OCI-M2 (cell line): ENCODE data around the gene MYO16.

ENCODE experiments used
- DNase-seq: peaks from one replicate; lab custom pipeline; 2025; ENCODE audit not compliant: unreplicated experiment; lab: John Stamatoyannopoulos, UW

MYO16 gene

GRCh38 chr13:109114991-109115390, 485.6 kb downstream of the MYO16 start:
- no peak for DNase-seq

- DNase-seq = no peak
Measured at GRCh38 chr13:109118521-109118920, 489.1 kb downstream of the MYO16 start.

- DNase-seq = no peak
Measured at GRCh38 chr13:109119896-109120295, 490.5 kb downstream of the MYO16 start.

- no peak for DNase-seq
Measured at GRCh38 chr13:109121826-109122225, 492.4 kb downstream of the MYO16 start.

GRCh38 chr13:109123971-109124370, 494.6 kb downstream of the MYO16 start:
- no peak for DNase-seq

GRCh38 chr13:109126178-109126577, 496.8 kb downstream of the MYO16 start:
- DNase-seq = no peak

GRCh38 chr13:109126891-109127641, 497.7 kb downstream of the MYO16 start:
- no peak for DNase-seq

GRCh38 chr13:109128121-109128520, 498.7 kb downstream of the MYO16 start:
- DNase-seq = no peak

GRCh38 chr13:109130093-109130835, 500.9 kb downstream of the MYO16 start:
- no peak for DNase-seq

GRCh38 chr13:109131698-109132257, 502.4 kb downstream of the MYO16 start:
- DNase-seq = no peak

- DNase-seq = no peak
Measured at GRCh38 chr13:109135018-109135417, 505.6 kb downstream of the MYO16 start.

- DNase-seq = no peak
Measured at GRCh38 chr13:109136873-109137272, 507.5 kb downstream of the MYO16 start.

GRCh38 chr13:109139346-109139745, 509.9 kb downstream of the MYO16 start:
- DNase-seq = no peak

GRCh38 chr13:109140054-109140453, 510.6 kb downstream of the MYO16 start:
- no peak for DNase-seq

- no peak for DNase-seq
Measured at GRCh38 chr13:109140479-109141349, 511.3 kb downstream of the MYO16 start.

- no peak for DNase-seq
Measured at GRCh38 chr13:109141706-109142105, 512.3 kb downstream of the MYO16 start.

GRCh38 chr13:109144693-109145437, 515.5 kb downstream of the MYO16 start:
- no peak for DNase-seq

- no peak for DNase-seq
Measured at GRCh38 chr13:109145631-109146030, 516.2 kb downstream of the MYO16 start.

- DNase-seq = no peak
Measured at GRCh38 chr13:109146393-109146792, 517.0 kb downstream of the MYO16 start.

GRCh38 chr13:109146912-109147647, 517.7 kb downstream of the MYO16 start:
- DNase-seq = no peak
